ENCODE measurements around the gene SEMA4F. TPM values are rescaled to one million over a fixed set of nuclear protein-coding genes. Genes with fewer than 3 reads are reported as not detected.

Gene SEMA4F
- total RNA-seq, 1 donor from 2014 or later: 8.3 TPM

GRCh38 chr2:74694281-74694680, 40.2 kb downstream of the SEMA4F start:
- Histone ChIP-seq H3K4me1 (no peaks in the 10 kb centered on the region), H3K27me3 (no peaks in the 10 kb centered on the region), H3K4me3 (no peak overlapping the region), H3K27ac (no peak overlapping the region), H3K36me3 (no peaks in the 10 kb centered on the region), H3K9me3 (no peaks in the 10 kb centered on the region)
- TF ChIP-seq CTCF (IDR thresholded peaks at IDR 0.05) (no peak), POLR2A (IDR thresholded peaks at IDR 0.05) (no peak), POLR2AphosphoS5 (IDR thresholded peaks at IDR 0.05; ENCODE audit: insufficient read depth in 1 of 2, low read depth in 1 of 2) (no peak)
- intact Hi-C loops (cut with DNase I): no loop called here
- DNase-seq (ENCODE audit: extremely low spot score in 2 of 2): no peak

GRCh38 chr2:74695663-74696062, 41.6 kb downstream of the SEMA4F start:
- TF ChIP-seq POLR2AphosphoS5 (IDR thresholded peaks at IDR 0.05; ENCODE audit: insufficient read depth in 1 of 2, low read depth in 1 of 2) (no peak), CTCF (IDR thresholded peaks at IDR 0.05) (no peak), POLR2A (IDR thresholded peaks at IDR 0.05) (no peak)
- Histone ChIP-seq H3K27ac (no peak overlapping the region), H3K4me3 (no peak overlapping the region), H3K27me3 (no peaks in the 10 kb centered on the region), H3K36me3 (no peaks in the 10 kb centered on the region), H3K9me3 (no peaks in the 10 kb centered on the region), H3K4me1 (no peaks in the 10 kb centered on the region)
- intact Hi-C loops (cut with DNase I): no loop called here
- no peak for DNase-seq (ENCODE audit: extremely low spot score in 2 of 2)

DNA sequence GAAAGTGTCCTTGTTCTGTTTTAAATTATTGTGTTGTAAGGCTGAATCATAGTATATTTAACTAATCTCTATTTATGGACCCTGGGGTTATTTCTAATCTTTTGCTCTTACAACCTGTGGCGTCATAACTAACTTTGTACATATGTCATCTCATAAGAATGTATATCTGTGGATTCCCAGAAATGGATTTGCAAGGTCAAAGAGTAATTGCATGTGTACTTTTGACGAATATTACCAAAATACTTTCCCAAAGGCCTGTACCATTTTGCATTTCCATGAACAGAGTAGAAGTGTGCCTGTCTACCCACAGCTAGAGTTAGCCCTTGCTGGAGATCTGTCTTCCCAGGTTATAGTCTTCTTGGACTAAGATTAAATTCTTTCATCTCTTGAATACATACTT, 42.8 kb downstream of the SEMA4F start:
- intact Hi-C loops (cut with DNase I): no loop called here
- no peaks in the 10 kb centered on the region for H3K36me3 ChIP-seq
- TF ChIP-seq POLR2A (IDR thresholded peaks at IDR 0.05) (no peak), POLR2AphosphoS5 (IDR thresholded peaks at IDR 0.05; ENCODE audit: insufficient read depth in 1 of 2, low read depth in 1 of 2) (no peak), CTCF (IDR thresholded peaks at IDR 0.05) (no peak)
- H3K4me3 ChIP-seq: no peak overlapping the region
- H3K4me1 ChIP-seq: no peaks in the 10 kb centered on the region
- DNase-seq (ENCODE audit: extremely low spot score in 2 of 2): no peak
- no peaks in the 10 kb centered on the region for H3K27me3 ChIP-seq
- H3K27ac ChIP-seq: no peak overlapping the region
- H3K9me3 ChIP-seq: no peaks in the 10 kb centered on the region

GRCh38 chr2:74700643-74701372, 46.8 kb downstream of the SEMA4F start:
- Histone ChIP-seq H3K4me3 (no peak overlapping the region), H3K4me1 (no peaks in the 10 kb centered on the region), H3K27ac (no peak overlapping the region), H3K36me3 (no peaks in the 10 kb centered on the region), H3K27me3 (no peaks in the 10 kb centered on the region), H3K9me3 (no peaks in the 10 kb centered on the region)
- DNase-seq (ENCODE audit: extremely low spot score in 2 of 2): no peak
- no peak for TF ChIP-seq CTCF (IDR thresholded peaks at IDR 0.05)
- intact Hi-C loops (cut with DNase I): no loop called here

DNA sequence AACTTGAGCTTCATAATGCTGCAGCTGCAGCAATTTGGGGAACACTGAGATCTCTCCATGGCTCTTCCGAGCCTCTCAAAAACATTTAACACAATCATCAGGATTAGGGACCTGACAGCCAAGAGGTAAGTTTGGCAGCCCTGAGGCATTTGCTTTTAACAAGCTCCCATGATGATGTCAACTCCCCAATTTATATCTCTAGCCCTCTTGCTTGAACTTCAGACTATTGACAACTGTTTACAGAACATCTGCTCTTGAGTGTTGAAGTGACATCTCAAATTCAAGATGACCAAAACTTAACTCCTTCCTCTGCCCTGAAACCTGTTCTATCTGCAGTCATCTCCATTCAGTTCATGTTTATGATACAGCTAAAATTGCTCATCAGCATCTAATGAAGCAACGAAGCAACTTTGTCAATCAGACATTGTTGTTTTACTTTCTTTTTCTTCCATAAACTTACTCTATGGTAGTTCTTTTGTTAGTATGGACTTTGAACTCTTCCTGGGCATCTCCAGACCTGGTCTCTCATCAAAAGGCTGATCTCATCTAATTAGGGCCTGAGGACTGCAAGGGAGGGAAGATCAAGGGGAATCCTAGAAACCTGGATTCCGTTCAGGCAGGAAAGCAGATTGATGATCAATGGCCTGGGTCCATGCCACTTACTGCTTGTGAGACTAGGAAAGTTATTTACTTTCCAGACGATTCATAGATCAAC, 48.1 kb downstream of the SEMA4F start:
- Histone ChIP-seq H3K27ac (no peak overlapping the region), H3K36me3 (no peaks in the 10 kb centered on the region), H3K4me1 (no peaks in the 10 kb centered on the region), H3K9me3 (no peaks in the 10 kb centered on the region), H3K27me3 (no peaks in the 10 kb centered on the region), H3K4me3 (no peak overlapping the region)
- TF ChIP-seq CTCF (IDR thresholded peaks at IDR 0.05) (no peak), POLR2AphosphoS5 (IDR thresholded peaks at IDR 0.05; ENCODE audit: insufficient read depth in 1 of 2, low read depth in 1 of 2) (no peak), POLR2A (IDR thresholded peaks at IDR 0.05) (no peak)
- intact Hi-C loops (cut with DNase I): no loop called here
- no peak for DNase-seq (ENCODE audit: extremely low spot score in 2 of 2)
